SKM-1 (cell line): ENCODE measurements around the gene ZNF738.

Source experiments
- DNase-seq: peaks from one replicate; lab custom pipeline; 2025; ENCODE audit not compliant: unreplicated experiment; lab: John Stamatoyannopoulos, UW

ZNF738 gene

GRCh38 chr19:21422244-21422643 is 63.4 kb downstream of the ZNF738 start:
- no peak for DNase-seq

GRCh38 chr19:21423057-21424041 is 64.5 kb downstream of the ZNF738 start:
- no peak for DNase-seq
